IMR-90 (cell line): ENCODE data around the gene CAMTA1. TPM values are rescaled to one million over a fixed set of nuclear protein-coding genes. Genes with fewer than 3 reads are reported as not detected.

Experiments used
- ATAC-seq: fragments of 200-7000 bp; cut with Tn5 transposase; 2 replicates; pipeline ENCODE4 v1.9.1; 2020; ENCODE audit warnings: low read depth, mild to moderate bottlenecking, moderate library complexity
- BruUV-seq: library from RNA; stranded (reverse); fragments of 400-500 nt; replicated peaks from 2 replicates; lab custom pipeline; 2021; lab: Mats Ljungman, UMichigan
- CTCF ChIA-PET: fragments of 300-600 bp; formaldehyde crosslinking; extraction: SDS; loops from one replicate; lab custom pipeline; 2021; ENCODE audit warnings: antibody characterized with exemption; lab: Yijun Ruan, JAX
- POLR2A ChIA-PET: fragments of 300-600 bp; sonication (Branson Sonifier 250); formaldehyde crosslinking; loops from one replicate; lab custom pipeline; 2022; ENCODE audit warnings: antibody characterized with exemption; ENCODE audit not compliant: unreplicated experiment; lab: Charles Lee
- DNase-seq: peaks from one replicate; pipeline ENCODE4 v3.0.0; 2013
- H2AFZ ChIP-seq: replicated peaks from 2 replicates; pipeline ENCODE3; 2013; ENCODE audit warnings: low read length, mild to moderate bottlenecking; ENCODE audit not compliant: poor library complexity
- H2AK5ac ChIP-seq: 2 replicates; pipeline ENCODE4 v1.6.1; 2013; ENCODE audit warnings: low read depth, low read length, inconsistent platforms
- H2AK9ac ChIP-seq: replicated peaks from 2 replicates; pipeline ENCODE3; 2013; ENCODE audit warnings: mild to moderate bottlenecking, low read depth, low read length, moderate library complexity; ENCODE audit not compliant: poor library complexity
- H2BK120ac ChIP-seq: 2 replicates; pipeline ENCODE4 v1.6.1; 2013; ENCODE audit warnings: low read depth, low read length, inconsistent platforms
- H2BK15ac ChIP-seq: 3 replicates; pipeline ENCODE4 v1.6.1; 2013; ENCODE audit warnings: low read depth, low read length, inconsistent platforms
- H2BK20ac ChIP-seq: 2 replicates; pipeline ENCODE4 v1.6.1; 2013; ENCODE audit warnings: low read depth, mild to moderate bottlenecking, inconsistent platforms, low read length, moderate library complexity
- H2BK5ac ChIP-seq: 2 replicates; pipeline ENCODE4 v1.6.1; 2013; ENCODE audit warnings: mild to moderate bottlenecking, low read depth, low read length, inconsistent platforms; ENCODE audit not compliant: poor library complexity, severe bottlenecking
- H3K14ac ChIP-seq: replicated peaks from 2 replicates; pipeline ENCODE4 v1.6.1; 2013; ENCODE audit warnings: low read depth, low read length, inconsistent platforms
- H3K18ac ChIP-seq: 2 replicates; pipeline ENCODE4 v1.6.1; 2013; ENCODE audit warnings: low read depth, low read length, control low read depth
- H3K23ac ChIP-seq: 2 replicates; pipeline ENCODE4 v1.6.1; 2013; ENCODE audit warnings: low read depth, low read length, inconsistent platforms
- H3K27ac ChIP-seq: 2 replicates; pipeline ENCODE4 v1.5.1; 2013; ENCODE audit warnings: mild to moderate bottlenecking, control low read depth, low read length; ENCODE audit not compliant: insufficient read depth
- H3K27me3 ChIP-seq: 2 replicates; pipeline ENCODE4 v1.6.1; 2013; ENCODE audit warnings: low read length; ENCODE audit not compliant: control insufficient read depth, insufficient read depth
- H3K36me3 ChIP-seq: 2 replicates; pipeline ENCODE4 v1.6.1; 2013; ENCODE audit warnings: low read length, mixed read lengths; ENCODE audit not compliant: control insufficient read depth, insufficient read depth
- H3K4ac ChIP-seq: 2 replicates; pipeline ENCODE4 v1.6.1; 2013; ENCODE audit warnings: low read depth, low read length, inconsistent platforms
- H3K4me1 ChIP-seq: 2 replicates; pipeline ENCODE4 v1.6.1; 2013; ENCODE audit warnings: low read length, mixed read lengths; ENCODE audit not compliant: control insufficient read depth, insufficient read depth
- H3K4me2 ChIP-seq: 2 replicates; pipeline ENCODE4 v1.6.1; 2013; ENCODE audit warnings: low read depth, mild to moderate bottlenecking, control low read depth, low read length, moderate library complexity
- H3K4me3 ChIP-seq: 2 replicates; pipeline ENCODE4 v1.5.1; 2013; ENCODE audit warnings: low read depth, mild to moderate bottlenecking, control low read depth, low read length, moderate library complexity; ENCODE audit not compliant: insufficient read depth
- H3K56ac ChIP-seq: 2 replicates; pipeline ENCODE4 v1.6.1; 2013; ENCODE audit warnings: low read length, inconsistent platforms; ENCODE audit not compliant: insufficient read depth; ENCODE audit errors: extremely low read depth
- H3K79me1 ChIP-seq, 2 experiments: 2 replicates each; pipeline ENCODE4 v1.6.1; 2013; ENCODE audit warnings: low read length in 2 of 2, inconsistent platforms in 1 of 2, low read depth in 1 of 2
- H3K9ac ChIP-seq: 2 replicates; pipeline ENCODE4 v1.6.1; 2013; ENCODE audit warnings: low read depth, low read length, control low read depth
- H3K9me1 ChIP-seq: 2 replicates; pipeline ENCODE4 v1.6.1; 2013; ENCODE audit warnings: low read length, inconsistent platforms; ENCODE audit not compliant: insufficient read depth
- H3K9me3 ChIP-seq: 2 replicates; pipeline ENCODE4 v1.6.1; 2013; ENCODE audit warnings: low read length; ENCODE audit not compliant: control insufficient read depth, insufficient read depth
- H4K20me1 ChIP-seq: 2 replicates; pipeline ENCODE4 v1.6.1; 2013; ENCODE audit warnings: low read length, inconsistent platforms; ENCODE audit not compliant: insufficient read depth
- H4K5ac ChIP-seq: 2 replicates; pipeline ENCODE4 v1.6.1; 2013; ENCODE audit warnings: mild to moderate bottlenecking, low read depth, low read length, control low read depth
- H4K8ac ChIP-seq, 2 experiments: 2 replicates each; pipeline ENCODE4 v1.6.1; 2013; ENCODE audit warnings: low read depth in 2 of 2, low read length in 2 of 2, control low read depth in 1 of 2, inconsistent platforms in 1 of 2
- H4K91ac ChIP-seq: 2 replicates; pipeline ENCODE4 v1.6.1; 2013; ENCODE audit warnings: low read depth, low read length, inconsistent platforms; ENCODE audit not compliant: insufficient read depth
- BHLHE40 ChIP-seq: fragments of 150-350 bp; IDR thresholded peaks from 2 replicates; pipeline ENCODE4 v1.6.1; 2016; ENCODE audit warnings: mild to moderate bottlenecking, low read depth, low read length
- CEBPB ChIP-seq: IDR thresholded peaks from 2 replicates; pipeline ENCODE4 v1.6.1; 2012; ENCODE audit warnings: low read depth, low read length, improper control_type of control experiment
- CHD1 ChIP-seq: IDR thresholded peaks from 2 replicates; pipeline ENCODE4 v1.6.1; 2012; ENCODE audit warnings: low read depth, low read length, improper control_type of control experiment
- FOS ChIP-seq: fragments of 150-350 bp; IDR thresholded peaks from 2 replicates; pipeline ENCODE4 v1.6.1; 2016; ENCODE audit warnings: low read depth, low read length
- MAFK ChIP-seq: IDR thresholded peaks from 2 replicates; pipeline ENCODE4 v1.6.1; 2012; ENCODE audit warnings: low read depth, low read length, improper control_type of control experiment
- MAZ ChIP-seq: IDR thresholded peaks from 2 replicates; pipeline ENCODE4 v1.6.1; 2012; ENCODE audit warnings: low read depth, mild to moderate bottlenecking, low read length, improper control_type of control experiment, moderate library complexity, borderline replicate concordance
- MXI1 ChIP-seq: IDR thresholded peaks from 2 replicates; pipeline ENCODE4 v1.6.1; 2012; ENCODE audit warnings: low read depth, mild to moderate bottlenecking, low read length, moderate library complexity, borderline replicate concordance
- NFE2L2 ChIP-seq: fragments of 150-350 bp; IDR thresholded peaks from 2 replicates; pipeline ENCODE4 v1.6.1; 2016; ENCODE audit warnings: low read depth, mild to moderate bottlenecking, low read length
- POLR2A ChIP-seq: IDR thresholded peaks from 2 replicates; pipeline ENCODE4 v1.6.1; 2012; ENCODE audit warnings: mild to moderate bottlenecking, low read depth, low read length
- RAD21 ChIP-seq: IDR thresholded peaks from 2 replicates; pipeline ENCODE4 v1.6.1; 2012; ENCODE audit warnings: low read length, improper control_type of control experiment
- RFX5 ChIP-seq: IDR thresholded peaks from 2 replicates; pipeline ENCODE4 v1.8.0; 2012; ENCODE audit warnings: low read depth, mild to moderate bottlenecking, low read length, moderate library complexity
- SMC3 ChIP-seq: fragments of 150-350 bp; IDR thresholded peaks from 2 replicates; pipeline ENCODE4 v1.6.1; 2016; ENCODE audit warnings: low read depth, mild to moderate bottlenecking, antibody characterized with exemption, low read length, moderate library complexity
- WGBS, 2 experiments: methylation state at CpG; one replicate each; pipeline versions ENCODE4 v1.1.5 to v1.1.7; 2013; ENCODE audit warnings: missing lambda C conversion rate in 2 of 2; ENCODE audit not compliant: insufficient read length in 1 of 2; ENCODE audit errors: extremely low coverage in 2 of 2; 5-methylcytosine and 5-hydroxymethylcytosine counted together
- dilution Hi-C: fragments of 300-500 bp; cut with HindIII; formaldehyde crosslinking; loops from one replicate; pipeline ENCODE4 v1.14.3; 2018; ENCODE audit warnings: low sequenced_read_pairs; ENCODE audit not compliant: unreplicated experiment
- in situ Hi-C: fragments of 300-500 bp; cut with MboI; formaldehyde crosslinking; loops from 3 replicates; pipeline ENCODE4 v1.14.3; 2019; ENCODE audit warnings: low sequenced_read_pairs, inconsistent platforms, mixed read lengths
- intact Hi-C: fragments of 100-400 bp; cut with micrococcal nuclease; formaldehyde crosslinking; loops from 2 replicates; pipeline ENCODE4 v1.10.0; 2022
- polyA plus RNA-seq, 3 experiments: library from polyadenylated mRNA; depleted of rRNA; stranded (reverse); fragments of >200 nt; gene quantifications; 2 replicates each; pipeline ENCODE4 v1.2.3, GENCODE V29; 2012; ENCODE audit warnings: low replicate concordance in 1 of 3
- total RNA-seq: library from RNA; depleted of rRNA; stranded (reverse); fragments of >200 nt; gene quantifications from 2 replicates; pipeline ENCODE4 v1.2.3, GENCODE V29; 2012
- TF ChIP-seq, protein P1 (sequence below): fragments of 150-350 bp; IDR thresholded peaks from 2 replicates; pipeline ENCODE4 v1.6.1; 2016; ENCODE audit warnings: low read depth, mild to moderate bottlenecking, low read length, moderate library complexity, borderline replicate concordance
- TF ChIP-seq, protein P2 (sequence below): fragments of 150-350 bp; IDR thresholded peaks from 2 replicates; pipeline ENCODE4 v1.6.1; 2017; ENCODE audit warnings: mild to moderate bottlenecking, antibody characterized with exemption, low read length, low read depth
- TF ChIP-seq, protein P3 (sequence below): conservative IDR thresholded peaks from 2 replicates; pipeline ENCODE4 v1.5.1; 2012; ENCODE audit warnings: mild to moderate bottlenecking, low read depth, low read length, improper control_type of control experiment

The CAMTA1 gene
- total and polyA plus RNA-seq, 2 of the 4 experiments (the other 2 are of a cell fraction), result 35.5 to 74.3 TPM

- Histone ChIP-seq H3K56ac (no peak overlapping the region), H2AFZ (peak overlapping the region; percentile 72), H3K4me3 (no peak overlapping the region), H3K18ac (no peak overlapping the region), H3K27ac (no peak overlapping the region), H4K91ac (no peak overlapping the region), H3K14ac (no peak overlapping the region), H2AK5ac (0 out of 2 replicates have a peak overlapping the region, but pooled peaks have one; percentile 26), H4K8ac (peak overlapping the region in 1 of 2 experiments; percentile 51; a peak in 2 of 4 replicates), H2BK120ac (no peak overlapping the region), H2BK20ac (no peak overlapping the region), H3K9ac (no peak overlapping the region), H3K4me1 (peaks cover 12% of the 10 kb centered on the region), H3K9me3 (no peaks in the 10 kb centered on the region), H2BK15ac (no peak overlapping the region), H3K79me1 (no peaks in the 10 kb centered on the region), H3K23ac (no peak overlapping the region), H3K4me2 (no peak overlapping the region), H2AK9ac (peak overlapping the region; percentile 34), H3K9me1 (0 out of 2 replicates have a peak, but pooled peaks cover 5% of the 10 kb centered on the region), H3K27me3 (no peaks in the 10 kb centered on the region; the same call in 1 of the 2 replicates), H3K4ac (no peak overlapping the region), H2BK5ac (no peak overlapping the region), H4K5ac (no peak overlapping the region), H3K36me3 (no peaks in the 10 kb centered on the region), H4K20me1 (no peaks in the 10 kb centered on the region)
- DNase-seq (no peak), ATAC-seq (no peak)
- dilution Hi-C loops, result no loop called here
- intact Hi-C loops, result loop anchor here (10.0 kb wide), 1 partner anchor 145 kb away; no protein-coding TSS in a partner anchor
- ChIA-PET POLR2A (no interaction called here), CTCF (interaction anchor here (0.6 kb wide), 1 partner anchor 30 kb away, joined by 3 read pairs; no protein-coding TSS in a partner anchor)
- WGBS, 2 experiments, result 90% methylated on average over 8 of the region's 15 CpGs; no CpG with 5 or more reads in 1 of the 2 experiments
- no TSS peak for BruUV-seq
- in situ Hi-C loops, result no loop called here
- TF ChIP-seq POLR2A (no peak), SMC3 (no peak), MAFK (no peak), RFX5 (no peak), MXI1 (no peak), CEBPB (no peak), CHD1 (no peak), BHLHE40 (no peak), NFE2L2 (no peak), FOS (no peak), RAD21 (no peak), MAZ (no peak)
- TF ChIP-seq, protein P1, sequence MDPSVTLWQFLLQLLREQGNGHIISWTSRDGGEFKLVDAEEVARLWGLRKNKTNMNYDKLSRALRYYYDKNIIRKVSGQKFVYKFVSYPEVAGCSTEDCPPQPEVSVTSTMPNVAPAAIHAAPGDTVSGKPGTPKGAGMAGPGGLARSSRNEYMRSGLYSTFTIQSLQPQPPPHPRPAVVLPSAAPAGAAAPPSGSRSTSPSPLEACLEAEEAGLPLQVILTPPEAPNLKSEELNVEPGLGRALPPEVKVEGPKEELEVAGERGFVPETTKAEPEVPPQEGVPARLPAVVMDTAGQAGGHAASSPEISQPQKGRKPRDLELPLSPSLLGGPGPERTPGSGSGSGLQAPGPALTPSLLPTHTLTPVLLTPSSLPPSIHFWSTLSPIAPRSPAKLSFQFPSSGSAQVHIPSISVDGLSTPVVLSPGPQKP, result no peak
- TF ChIP-seq, protein P2, sequence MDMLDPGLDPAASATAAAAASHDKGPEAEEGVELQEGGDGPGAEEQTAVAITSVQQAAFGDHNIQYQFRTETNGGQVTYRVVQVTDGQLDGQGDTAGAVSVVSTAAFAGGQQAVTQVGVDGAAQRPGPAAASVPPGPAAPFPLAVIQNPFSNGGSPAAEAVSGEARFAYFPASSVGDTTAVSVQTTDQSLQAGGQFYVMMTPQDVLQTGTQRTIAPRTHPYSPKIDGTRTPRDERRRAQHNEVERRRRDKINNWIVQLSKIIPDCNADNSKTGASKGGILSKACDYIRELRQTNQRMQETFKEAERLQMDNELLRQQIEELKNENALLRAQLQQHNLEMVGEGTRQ, result no peak
- TF ChIP-seq, protein P3, sequence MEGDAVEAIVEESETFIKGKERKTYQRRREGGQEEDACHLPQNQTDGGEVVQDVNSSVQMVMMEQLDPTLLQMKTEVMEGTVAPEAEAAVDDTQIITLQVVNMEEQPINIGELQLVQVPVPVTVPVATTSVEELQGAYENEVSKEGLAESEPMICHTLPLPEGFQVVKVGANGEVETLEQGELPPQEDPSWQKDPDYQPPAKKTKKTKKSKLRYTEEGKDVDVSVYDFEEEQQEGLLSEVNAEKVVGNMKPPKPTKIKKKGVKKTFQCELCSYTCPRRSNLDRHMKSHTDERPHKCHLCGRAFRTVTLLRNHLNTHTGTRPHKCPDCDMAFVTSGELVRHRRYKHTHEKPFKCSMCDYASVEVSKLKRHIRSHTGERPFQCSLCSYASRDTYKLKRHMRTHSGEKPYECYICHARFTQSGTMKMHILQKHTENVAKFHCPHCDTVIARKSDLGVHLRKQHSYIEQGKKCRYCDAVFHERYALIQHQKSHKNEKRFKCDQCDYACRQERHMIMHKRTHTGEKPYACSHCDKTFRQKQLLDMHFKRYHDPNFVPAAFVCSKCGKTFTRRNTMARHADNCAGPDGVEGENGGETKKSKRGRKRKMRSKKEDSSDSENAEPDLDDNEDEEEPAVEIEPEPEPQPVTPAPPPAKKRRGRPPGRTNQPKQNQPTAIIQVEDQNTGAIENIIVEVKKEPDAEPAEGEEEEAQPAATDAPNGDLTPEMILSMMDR, result no peak
Measured at GRCh38 chr1:7389906-7390603, 604.8 kb downstream of the CAMTA1 start.
